Astrocyte of the cerebellum (primary cell): ENCODE results near the gene MMD2.

Experiments
- DNase-seq: peaks from one replicate; pipeline ENCODE4 v3.0.0-alpha.2; 2011; ENCODE audit warnings: low read depth
- H3K4me3 ChIP-seq: 2 replicates; pipeline ENCODE4 v1.5.1; 2011; ENCODE audit warnings: mild to moderate bottlenecking, low read depth, low read length, moderate library complexity
- in situ Hi-C: cut with HindIII; loops from 2 replicates; pipeline ENCODE4 v1.10.0; 2017; ENCODE audit warnings: low sequenced_read_pairs
- TF ChIP-seq, protein P1 (sequence below): IDR thresholded peaks from 2 replicates; pipeline ENCODE4 v1.5.1; 2012; ENCODE audit warnings: low read length, low read depth, moderate library complexity, mild to moderate bottlenecking; ENCODE audit errors: missing control alignments

The MMD2 gene

DNA sequence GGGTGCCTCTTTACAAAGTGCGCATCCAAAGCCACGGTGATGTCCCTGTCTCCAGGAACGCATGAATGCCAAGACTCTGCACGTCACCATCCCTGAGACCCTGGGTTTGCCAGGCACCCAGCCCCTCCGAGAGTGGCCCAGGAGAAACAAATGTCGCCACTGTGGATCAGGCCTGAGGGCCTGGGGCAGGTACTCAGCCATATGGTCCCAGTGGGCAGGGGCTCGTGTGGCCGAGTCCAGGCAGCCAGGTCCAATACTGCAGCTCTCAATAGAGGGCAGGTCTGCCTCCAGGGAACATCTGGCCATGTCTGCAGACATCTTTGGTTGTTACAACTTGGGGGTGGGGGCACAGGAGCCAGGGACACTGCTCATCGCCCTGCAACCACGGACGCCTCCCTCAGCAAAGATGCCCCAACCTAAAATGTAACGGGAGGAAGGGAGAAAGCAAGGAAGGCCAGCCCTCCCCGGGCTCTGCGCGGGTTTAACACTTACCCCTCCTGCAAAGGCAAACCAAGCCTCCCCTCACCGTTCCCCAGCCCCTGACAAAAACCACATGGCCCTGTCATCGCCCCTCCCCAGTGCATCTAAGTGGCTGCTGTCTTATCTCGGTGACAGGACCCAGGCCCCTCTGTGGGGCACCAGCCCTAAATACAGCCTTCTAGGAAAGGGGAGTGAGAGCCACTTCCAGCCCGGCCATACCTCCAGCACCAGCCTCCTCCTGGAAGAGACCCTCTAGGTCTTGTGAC is 86.9 kb downstream of the MMD2 start:
- no peak overlapping the region for H3K4me3 ChIP-seq
- DNase-seq, result no peak
- TF ChIP-seq, protein P1, sequence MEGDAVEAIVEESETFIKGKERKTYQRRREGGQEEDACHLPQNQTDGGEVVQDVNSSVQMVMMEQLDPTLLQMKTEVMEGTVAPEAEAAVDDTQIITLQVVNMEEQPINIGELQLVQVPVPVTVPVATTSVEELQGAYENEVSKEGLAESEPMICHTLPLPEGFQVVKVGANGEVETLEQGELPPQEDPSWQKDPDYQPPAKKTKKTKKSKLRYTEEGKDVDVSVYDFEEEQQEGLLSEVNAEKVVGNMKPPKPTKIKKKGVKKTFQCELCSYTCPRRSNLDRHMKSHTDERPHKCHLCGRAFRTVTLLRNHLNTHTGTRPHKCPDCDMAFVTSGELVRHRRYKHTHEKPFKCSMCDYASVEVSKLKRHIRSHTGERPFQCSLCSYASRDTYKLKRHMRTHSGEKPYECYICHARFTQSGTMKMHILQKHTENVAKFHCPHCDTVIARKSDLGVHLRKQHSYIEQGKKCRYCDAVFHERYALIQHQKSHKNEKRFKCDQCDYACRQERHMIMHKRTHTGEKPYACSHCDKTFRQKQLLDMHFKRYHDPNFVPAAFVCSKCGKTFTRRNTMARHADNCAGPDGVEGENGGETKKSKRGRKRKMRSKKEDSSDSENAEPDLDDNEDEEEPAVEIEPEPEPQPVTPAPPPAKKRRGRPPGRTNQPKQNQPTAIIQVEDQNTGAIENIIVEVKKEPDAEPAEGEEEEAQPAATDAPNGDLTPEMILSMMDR, result no peak
- in situ Hi-C loops, result no loop called here

DNA sequence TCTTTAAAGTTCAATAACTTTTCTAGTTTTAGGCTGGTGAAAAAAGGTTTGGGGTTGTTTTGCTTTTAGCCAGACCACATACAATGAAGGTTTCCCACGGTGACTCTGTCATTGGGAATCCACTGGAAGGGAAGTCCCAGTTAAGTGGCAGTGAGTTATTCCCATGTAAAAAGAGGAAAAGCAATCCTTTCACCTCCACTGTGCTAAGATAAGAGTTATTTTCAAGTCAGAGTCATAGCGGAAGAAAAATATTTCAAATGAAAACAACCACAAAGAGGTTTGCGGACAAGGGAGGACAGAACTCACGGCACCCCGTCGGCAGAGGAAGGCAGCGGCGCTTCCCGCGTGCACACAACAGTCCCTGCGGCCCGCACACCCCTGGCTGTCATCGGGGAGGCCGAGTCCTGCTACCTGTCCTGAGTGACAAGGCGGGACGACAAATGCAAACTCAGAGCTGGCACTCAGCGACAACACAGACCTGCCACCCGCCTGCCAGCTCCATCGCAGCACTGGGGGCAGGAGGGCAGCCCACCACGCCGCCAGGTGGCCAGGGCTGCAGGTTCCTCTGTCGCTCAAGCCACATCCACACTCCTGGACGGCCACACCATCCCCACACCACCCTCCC is 87.8 kb downstream of the MMD2 start:
- TF ChIP-seq, protein P1, result no peak
- no peak overlapping the region for H3K4me3 ChIP-seq
- in situ Hi-C loops, result no loop called here
- DNase-seq, result no peak

DNA sequence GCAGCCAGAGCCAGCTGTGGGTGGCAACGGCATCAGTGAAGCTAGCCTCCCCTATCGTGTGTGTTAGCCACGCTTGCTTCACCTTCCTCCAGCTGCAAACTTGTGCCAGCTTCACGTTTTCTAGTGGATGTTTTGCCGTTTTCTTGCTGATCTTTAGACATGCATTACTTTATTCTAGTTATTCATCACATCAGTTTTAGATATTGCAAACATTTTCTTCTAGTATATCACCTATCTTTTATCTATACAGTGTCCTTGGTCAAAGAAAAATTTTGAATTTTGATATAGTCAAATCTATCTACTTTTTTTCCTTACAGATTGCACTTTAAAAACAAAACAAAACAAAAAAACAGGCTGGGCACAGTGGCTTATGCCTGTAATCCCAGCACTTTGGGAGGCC is 90.5 kb downstream of the MMD2 start:
- in situ Hi-C loops, result no loop called here
- no peak overlapping the region for H3K4me3 ChIP-seq
- no peak for DNase-seq
- TF ChIP-seq, protein P1, result no peak

DNA sequence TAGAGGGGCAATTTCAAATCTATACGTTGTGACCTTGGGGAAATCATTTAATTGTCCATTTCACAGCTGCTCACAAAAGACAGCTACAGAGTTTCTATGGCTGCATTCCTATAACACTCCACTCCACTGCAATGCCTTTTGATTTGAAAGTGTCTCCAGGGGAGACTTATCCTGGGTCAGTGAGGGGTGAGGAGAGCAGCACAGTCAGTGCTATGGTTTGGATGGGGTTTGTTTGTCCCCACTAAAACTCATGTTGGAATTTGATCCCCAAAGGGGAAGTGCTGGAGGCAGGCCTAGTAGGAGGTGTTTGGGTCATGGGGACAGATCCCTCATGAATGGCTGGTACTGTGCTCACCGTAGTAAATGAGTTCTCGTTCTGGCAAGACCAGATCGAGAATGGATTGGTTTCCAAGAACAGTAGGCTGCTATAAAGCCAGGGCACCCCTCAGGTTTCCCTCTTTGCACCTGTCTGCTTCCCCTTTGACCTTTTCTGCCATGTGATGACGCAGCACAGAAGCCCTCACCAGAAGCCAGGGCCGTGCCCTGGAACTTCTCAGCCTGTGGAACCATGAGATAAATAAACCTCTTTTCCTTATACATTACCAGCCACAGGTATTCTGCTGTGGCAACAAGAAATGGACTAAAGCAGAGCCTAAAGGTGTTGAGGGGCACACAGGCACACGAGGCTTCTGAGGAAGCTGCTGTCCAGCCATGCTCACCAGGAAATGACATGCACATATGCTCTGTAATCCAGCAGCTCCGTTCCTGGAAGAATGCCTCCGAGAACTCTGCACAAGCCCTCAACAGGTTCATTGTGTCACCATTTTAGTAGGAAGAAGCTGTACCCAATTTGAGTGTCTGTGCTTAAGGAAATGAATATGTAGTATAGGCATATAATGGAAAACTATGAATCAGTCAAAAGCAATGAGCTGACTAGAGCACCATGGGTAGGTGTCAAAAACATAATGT is 92.2 kb downstream of the MMD2 start:
- TF ChIP-seq, protein P1, result no peak
- in situ Hi-C loops, result no loop called here

DNA sequence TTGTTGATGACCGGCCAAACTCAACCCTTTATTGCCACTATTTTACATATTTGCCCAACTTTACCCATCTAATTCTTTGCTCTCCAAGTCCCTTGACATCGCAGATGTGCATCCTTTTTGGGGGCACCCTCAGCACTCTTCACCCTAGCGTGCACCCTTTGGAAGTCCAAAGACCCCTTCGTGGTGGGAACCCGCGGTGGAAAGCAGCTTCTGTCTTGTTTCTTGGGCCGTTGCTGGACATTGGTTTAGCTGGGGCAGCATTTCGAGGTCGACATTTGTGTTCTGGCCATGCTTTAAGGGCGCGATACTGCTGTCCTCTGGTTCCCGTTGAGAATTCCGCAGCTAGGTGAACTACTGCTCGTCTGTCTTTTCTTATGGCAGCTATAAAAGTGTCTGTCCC is 96.8 kb downstream of the MMD2 start:
- TF ChIP-seq, protein P1, result no peak
- DNase-seq, result no peak
- in situ Hi-C loops, result no loop called here
- peak overlapping the region; percentile 34 for H3K4me3 ChIP-seq

More for the DNA sequence above, 92.2 kb downstream of the MMD2 start:
- no peak for DNase-seq
- no peak overlapping the region for H3K4me3 ChIP-seq

DNA sequence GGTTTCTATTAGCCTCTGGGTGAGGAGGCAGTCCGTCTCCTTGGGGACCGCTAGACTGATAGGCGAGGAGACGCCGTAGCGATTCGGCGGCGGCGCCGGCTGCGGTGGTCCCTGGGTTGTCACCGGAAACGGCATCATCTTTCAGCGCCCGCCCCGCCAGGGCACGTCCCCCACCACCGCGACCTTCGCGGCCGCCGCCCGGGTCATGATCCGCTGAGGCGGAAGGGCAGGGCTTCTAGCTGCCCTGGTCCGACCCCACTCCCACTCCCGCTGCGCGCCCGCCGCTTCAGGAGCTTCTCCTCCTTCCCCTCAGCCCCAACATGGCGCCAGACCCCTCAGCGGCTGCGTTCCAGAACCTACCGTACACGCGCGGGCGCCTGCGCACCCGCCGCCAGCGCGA is 97.3 kb downstream of the MMD2 start, which contains the start of gene PAPOLB:
TSS of gene PAPOLB (minus strand) at position 358 of the 400 bp plus-strand sequence. CDS start at position 138, 220 bp downstream.
- no peak for DNase-seq
- TF ChIP-seq, protein P1, result no peak
- in situ Hi-C loops, result no loop called here
- peak within 1 kb of the TSS; percentile 34 for H3K4me3 ChIP-seq
